ENCODE measurements around the gene GIPC2.

Gene GIPC2

DNA sequence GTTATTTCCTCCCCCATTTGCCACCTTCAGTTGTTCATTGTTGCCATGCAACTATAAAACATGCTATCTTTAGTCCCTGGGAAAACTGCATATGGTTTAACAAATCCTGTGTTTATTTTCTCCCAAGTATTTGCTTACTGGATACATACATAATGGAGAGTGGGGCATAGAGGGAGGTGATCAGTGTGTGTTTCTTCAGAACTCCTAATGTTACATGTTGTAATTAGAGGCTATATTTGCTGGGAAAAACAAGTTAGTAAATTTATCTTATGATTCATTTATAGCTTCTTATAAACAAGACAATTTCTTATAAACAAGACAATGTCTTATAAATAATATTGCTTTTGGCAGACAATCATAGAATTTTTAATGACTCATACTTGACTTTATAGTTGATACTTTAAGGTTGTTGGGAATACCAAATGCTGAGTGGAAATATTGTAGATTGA, 7.3 kb upstream of the GIPC2 start:
- no peaks in the 10 kb centered on the region for H3K4me1 Mint-ChIP-seq

DNA sequence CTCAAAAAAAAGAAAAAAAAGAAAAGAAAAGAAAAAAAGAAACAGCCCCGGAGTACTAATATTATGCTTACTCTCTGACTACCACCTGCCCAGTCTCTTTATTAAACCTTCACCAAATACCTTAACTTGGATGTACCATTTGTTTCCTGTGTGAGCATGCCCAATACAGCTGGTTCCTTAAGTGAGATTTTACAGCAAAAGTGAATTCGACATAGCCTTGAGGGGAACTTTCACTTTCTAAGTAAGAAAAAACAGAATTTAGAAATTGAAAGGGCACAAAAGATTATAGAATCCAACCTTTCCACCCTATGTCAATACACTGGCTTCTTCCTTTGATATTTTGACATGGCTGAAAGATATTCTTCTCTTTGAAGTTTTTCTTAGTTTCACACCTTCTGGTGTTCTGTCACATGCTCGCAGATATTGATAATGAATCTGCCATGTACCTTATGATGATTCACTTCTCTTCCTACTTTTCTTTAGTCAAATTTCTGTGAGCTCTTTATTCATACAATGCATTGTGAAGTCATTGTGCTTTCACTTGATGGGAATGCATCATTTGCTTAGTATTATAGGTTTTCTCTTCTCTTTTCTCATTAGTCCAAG, 5.2 kb upstream of the GIPC2 start:
- Mint-ChIP-seq H3K9me3 (peaks cover 4% of the 10 kb centered on the region), H3K4me1 (peaks cover 8% of the 10 kb centered on the region), H3K4me3 (no peak overlapping the region), H3K27ac (no peak overlapping the region), H3K36me3 (ENCODE audit: low read depth) (no peaks in the 10 kb centered on the region), H3K27me3 (ENCODE audit: low read depth) (peaks cover 36% of the 10 kb centered on the region)
- TF ChIP-seq, protein P1, sequence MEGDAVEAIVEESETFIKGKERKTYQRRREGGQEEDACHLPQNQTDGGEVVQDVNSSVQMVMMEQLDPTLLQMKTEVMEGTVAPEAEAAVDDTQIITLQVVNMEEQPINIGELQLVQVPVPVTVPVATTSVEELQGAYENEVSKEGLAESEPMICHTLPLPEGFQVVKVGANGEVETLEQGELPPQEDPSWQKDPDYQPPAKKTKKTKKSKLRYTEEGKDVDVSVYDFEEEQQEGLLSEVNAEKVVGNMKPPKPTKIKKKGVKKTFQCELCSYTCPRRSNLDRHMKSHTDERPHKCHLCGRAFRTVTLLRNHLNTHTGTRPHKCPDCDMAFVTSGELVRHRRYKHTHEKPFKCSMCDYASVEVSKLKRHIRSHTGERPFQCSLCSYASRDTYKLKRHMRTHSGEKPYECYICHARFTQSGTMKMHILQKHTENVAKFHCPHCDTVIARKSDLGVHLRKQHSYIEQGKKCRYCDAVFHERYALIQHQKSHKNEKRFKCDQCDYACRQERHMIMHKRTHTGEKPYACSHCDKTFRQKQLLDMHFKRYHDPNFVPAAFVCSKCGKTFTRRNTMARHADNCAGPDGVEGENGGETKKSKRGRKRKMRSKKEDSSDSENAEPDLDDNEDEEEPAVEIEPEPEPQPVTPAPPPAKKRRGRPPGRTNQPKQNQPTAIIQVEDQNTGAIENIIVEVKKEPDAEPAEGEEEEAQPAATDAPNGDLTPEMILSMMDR (IDR thresholded peaks at IDR 0.05; ENCODE audit: unreplicated experiment in 3 of 3) = no peak

More for the DNA sequence above, 7.3 kb upstream of the GIPC2 start:
- H3K4me3 Mint-ChIP-seq = no peak overlapping the region
- no peak overlapping the region for H3K27ac Mint-ChIP-seq
- H3K9me3 Mint-ChIP-seq = peaks cover 4% of the 10 kb centered on the region
- H3K27me3 Mint-ChIP-seq (ENCODE audit: low read depth) = peaks cover 16% of the 10 kb centered on the region
- TF ChIP-seq, protein P1 (IDR thresholded peaks at IDR 0.05; ENCODE audit: unreplicated experiment in 3 of 3) = no peak
- H3K36me3 Mint-ChIP-seq (ENCODE audit: low read depth) = no peaks in the 10 kb centered on the region

DNA sequence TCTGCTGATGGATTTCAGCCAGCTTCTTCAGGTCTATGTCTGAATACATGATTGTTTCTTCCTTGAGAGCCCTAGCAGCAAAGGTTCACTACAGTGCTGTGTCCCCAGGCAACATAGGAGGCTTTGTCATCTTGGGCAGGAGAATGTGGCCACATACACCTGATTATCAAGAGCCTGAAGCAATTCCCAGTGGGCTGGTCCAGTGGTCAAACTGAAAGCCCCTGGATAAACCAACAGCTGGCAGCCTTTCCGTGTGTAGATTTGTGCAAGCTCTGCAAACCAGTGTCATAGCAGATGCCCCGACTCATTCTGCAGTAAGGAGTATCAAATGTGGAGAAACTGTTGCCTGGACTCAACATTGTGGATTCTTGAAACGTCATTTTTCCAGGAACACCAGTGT, 2.3 kb upstream of the GIPC2 start:
- TF ChIP-seq, protein P1 (IDR thresholded peaks at IDR 0.05; ENCODE audit: unreplicated experiment in 3 of 3) = no peak
- no peak overlapping the region for H3K4me3 Mint-ChIP-seq
- peaks cover 26% of the 10 kb centered on the region for H3K4me1 Mint-ChIP-seq
- H3K27me3 Mint-ChIP-seq (ENCODE audit: low read depth) = peaks cover 61% of the 10 kb centered on the region
- H3K9me3 Mint-ChIP-seq = peaks cover 4% of the 10 kb centered on the region
- H3K27ac Mint-ChIP-seq = no peak overlapping the region
- H3K36me3 Mint-ChIP-seq (ENCODE audit: low read depth) = no peaks in the 10 kb centered on the region

DNA sequence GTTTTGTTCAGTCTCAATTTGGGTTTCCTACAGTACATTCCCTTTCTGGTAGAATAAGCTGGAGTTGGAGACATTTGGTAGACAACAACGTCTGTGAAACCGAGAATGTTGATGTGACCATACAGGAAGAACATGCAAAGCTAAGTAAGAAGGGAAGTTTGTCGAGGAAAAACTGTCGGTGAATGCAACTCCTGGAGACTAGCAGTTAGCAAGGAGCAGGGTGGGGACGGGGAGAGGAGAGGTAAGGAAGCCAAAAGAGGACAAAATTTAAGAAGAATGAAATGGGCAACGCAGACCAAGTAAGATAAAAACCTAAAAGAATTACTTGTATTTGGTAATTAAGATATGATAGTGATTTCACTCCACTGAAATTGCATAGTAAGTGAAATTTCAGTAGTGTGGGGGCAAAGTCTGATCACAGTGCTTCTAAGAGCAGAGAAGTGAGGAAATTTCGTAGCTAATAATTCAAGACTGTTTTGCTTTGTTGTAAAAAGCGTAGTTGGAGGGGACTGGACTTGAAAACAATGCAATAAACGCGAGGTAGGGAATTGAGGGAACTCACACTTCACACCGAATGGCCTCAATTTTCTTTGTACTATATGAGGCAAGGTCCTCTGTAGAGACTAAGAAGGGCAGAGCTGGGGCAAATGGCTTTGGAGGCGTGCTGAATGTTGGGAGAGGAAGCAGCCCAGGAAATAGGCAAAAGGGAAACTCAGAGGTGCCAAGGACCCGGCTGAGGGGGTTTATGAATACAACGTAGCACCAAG, 787 bp upstream of the GIPC2 start:
- Mint-ChIP-seq H3K27ac (peak overlapping the region; percentile 4 to 89 (median 41)), H3K4me3 (peak overlapping the region; percentile 70 to 84 (median 79)), H3K4me1 (peaks cover 26% of the 10 kb centered on the region), H3K9me3 (peaks cover 4% of the 10 kb centered on the region), H3K36me3 (ENCODE audit: low read depth) (no peaks in the 10 kb centered on the region), H3K27me3 (ENCODE audit: low read depth) (peaks cover 71% of the 10 kb centered on the region)
- TF ChIP-seq, protein P1 (IDR thresholded peaks at IDR 0.05; ENCODE audit: unreplicated experiment in 3 of 3) = no peak

DNA sequence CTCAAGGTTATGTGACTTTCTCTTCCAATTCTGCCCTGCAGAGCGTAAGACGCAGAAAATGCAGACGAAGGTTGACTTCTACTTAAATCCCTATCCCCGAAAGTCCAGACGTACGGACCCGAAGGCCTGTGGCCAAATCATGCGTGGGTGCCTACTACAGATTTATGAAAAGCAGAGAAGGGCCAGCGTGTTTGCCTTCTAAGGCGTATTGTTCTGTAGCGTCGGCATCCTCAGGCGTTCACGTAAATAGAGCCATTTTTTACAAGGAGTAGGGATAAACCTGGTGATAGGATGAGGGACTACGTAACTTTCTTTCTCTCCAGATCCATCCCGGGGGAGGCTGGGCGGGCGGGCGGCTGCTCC, 222 bp upstream of the GIPC2 start:
- peaks cover 4% of the 10 kb centered on the region for H3K9me3 Mint-ChIP-seq
- peaks cover 26% of the 10 kb centered on the region for H3K4me1 Mint-ChIP-seq
- no peaks in the 10 kb centered on the region for H3K36me3 Mint-ChIP-seq (ENCODE audit: low read depth)
- peaks cover 75% of the 10 kb centered on the region for H3K27me3 Mint-ChIP-seq (ENCODE audit: low read depth)
- TF ChIP-seq, protein P1 (IDR thresholded peaks at IDR 0.05; ENCODE audit: unreplicated experiment in 3 of 3) = no peak
- peak overlapping the region; percentile 70 to 84 (median 79) for H3K4me3 Mint-ChIP-seq
- peak overlapping the region; percentile 4 to 89 (median 41) for H3K27ac Mint-ChIP-seq

All from nephron (organoid).